Tibial artery (tissue), 4 donors: Measurements from ENCODE around the gene SAPCD2.
A peak's percentile ranks its signal among the peaks of the same experiment; 100 is the strongest.

Experiments
- DNase-seq, 2 donors: peaks; one replicate each; pipeline ENCODE4 v3.0.0-alpha.2; 2019
- H3K27ac ChIP-seq, 2 donors: fragments of 200-600 bp; sonication (generic) in 1 of 2; 1 replicate in 1 of 2; 2 replicates in 1 of 2; pipeline ENCODE4 v1.5.1; 2018 to 2019; ENCODE audit warnings: mild to moderate bottlenecking in 1 of 2
- H3K27me3 ChIP-seq, 2 donors: fragments of 200-600 bp; sonication (generic) in 1 of 2; one replicate each; pipeline versions ENCODE4 v1.5.1 to v1.6.0; 2016 to 2019
- H3K36me3 ChIP-seq, 3 donors: fragments of 200-600 bp; sonication (generic) in 2 of 3; one replicate each; pipeline ENCODE4 v1.5.1; 2016 to 2019; ENCODE audit warnings: mild to moderate bottlenecking in 2 of 3
- H3K4me1 ChIP-seq, 4 donors: fragments of 200-600 bp; sonication (generic) in 2 of 4; 1 replicate in 3 of 4; 2 replicates in 1 of 4; pipeline ENCODE4 v1.5.1; 2016 to 2019
- H3K4me3 ChIP-seq, 2 donors: fragments of 200-600 bp; sonication (generic) in 1 of 2; 1 replicate in 1 of 2; 2 replicates in 1 of 2; pipeline ENCODE4 v1.5.1; 2018 to 2019; ENCODE audit warnings: mild to moderate bottlenecking in 2 of 2
- H3K9me3 ChIP-seq, 3 donors: fragments of 200-600 bp; sonication (generic) in 1 of 3; one replicate each; pipeline ENCODE4 v1.5.1; 2016 to 2019
- intact Hi-C: fragments of 100-400 bp; cut with DNase I; formaldehyde crosslinking; loops from one replicate; pipeline ENCODE4 v1.15.0; 2023; ENCODE audit warnings: low total_unique reads
- TF ChIP-seq, protein P1 (sequence below), 2 experiments: fragments of 200-600 bp in 1 of 2; fragments of 450-650 bp in 1 of 2; IDR thresholded peaks; one replicate each; pipeline ENCODE4 v1.5.1; 2017 to 2019; ENCODE audit warnings: antibody characterized with exemption in 2 of 2, mild to moderate bottlenecking in 1 of 2, moderate library complexity in 1 of 2

SAPCD2 gene

DNA sequence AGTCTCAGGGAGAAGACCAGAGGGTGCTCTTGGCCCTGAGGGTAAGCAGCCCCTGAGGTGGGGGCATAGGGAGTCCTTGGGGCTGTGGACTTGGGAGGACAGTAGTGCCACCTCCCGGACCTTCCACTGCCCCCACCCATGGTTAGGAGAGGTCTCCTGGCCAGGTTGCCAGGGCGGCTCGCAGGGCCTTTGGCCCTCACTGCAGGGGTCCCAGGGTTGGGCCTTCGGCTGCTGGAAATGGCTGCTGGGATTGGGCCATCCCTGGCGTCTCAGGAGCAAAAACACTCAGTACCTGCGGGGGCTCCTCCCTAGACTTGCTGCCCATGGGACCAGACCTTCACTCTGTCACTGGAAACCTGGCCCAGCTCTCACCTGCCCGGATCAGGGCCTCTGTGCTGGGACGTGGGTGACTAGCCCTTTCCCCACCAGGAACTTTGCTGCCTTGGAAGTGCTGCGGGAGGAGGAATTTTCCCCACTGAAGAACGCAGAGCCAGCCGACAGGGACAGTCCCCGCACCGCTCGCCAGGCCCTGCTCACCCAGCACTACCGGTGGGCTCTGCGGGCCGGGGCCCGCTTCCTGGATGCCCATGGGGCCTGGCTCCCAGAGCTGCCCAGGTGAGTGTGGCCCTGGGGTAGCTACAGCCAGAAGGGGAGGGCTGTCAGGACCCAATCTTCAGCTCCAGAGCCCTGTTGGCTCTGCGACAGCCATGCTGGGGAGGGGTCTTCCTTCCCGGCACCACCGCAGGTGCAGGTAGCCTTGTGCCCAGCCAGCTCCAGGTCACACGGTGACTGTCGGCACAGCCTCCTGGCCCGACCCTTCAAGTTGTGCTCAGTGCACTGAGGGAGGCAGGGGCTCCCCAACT lies 10.1 kb upstream of the SAPCD2 start:
- Histone ChIP-seq H3K27me3 (peaks cover 0 to 33% of the 10 kb centered on the region in 2 donors), H3K27ac (no peak overlapping the region), H3K4me3 (no peak overlapping the region), H3K9me3 (no peaks in the 10 kb centered on the region), H3K4me1 (peaks cover 4 to 36% (median 25%) of the 10 kb centered on the region in 4 donors), H3K36me3 (peaks cover 0 to 46% (median 28%) of the 10 kb centered on the region in 3 donors)
- no peak for DNase-seq
- intact Hi-C loops = no loop called here
- TF ChIP-seq, protein P1, sequence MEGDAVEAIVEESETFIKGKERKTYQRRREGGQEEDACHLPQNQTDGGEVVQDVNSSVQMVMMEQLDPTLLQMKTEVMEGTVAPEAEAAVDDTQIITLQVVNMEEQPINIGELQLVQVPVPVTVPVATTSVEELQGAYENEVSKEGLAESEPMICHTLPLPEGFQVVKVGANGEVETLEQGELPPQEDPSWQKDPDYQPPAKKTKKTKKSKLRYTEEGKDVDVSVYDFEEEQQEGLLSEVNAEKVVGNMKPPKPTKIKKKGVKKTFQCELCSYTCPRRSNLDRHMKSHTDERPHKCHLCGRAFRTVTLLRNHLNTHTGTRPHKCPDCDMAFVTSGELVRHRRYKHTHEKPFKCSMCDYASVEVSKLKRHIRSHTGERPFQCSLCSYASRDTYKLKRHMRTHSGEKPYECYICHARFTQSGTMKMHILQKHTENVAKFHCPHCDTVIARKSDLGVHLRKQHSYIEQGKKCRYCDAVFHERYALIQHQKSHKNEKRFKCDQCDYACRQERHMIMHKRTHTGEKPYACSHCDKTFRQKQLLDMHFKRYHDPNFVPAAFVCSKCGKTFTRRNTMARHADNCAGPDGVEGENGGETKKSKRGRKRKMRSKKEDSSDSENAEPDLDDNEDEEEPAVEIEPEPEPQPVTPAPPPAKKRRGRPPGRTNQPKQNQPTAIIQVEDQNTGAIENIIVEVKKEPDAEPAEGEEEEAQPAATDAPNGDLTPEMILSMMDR (IDR thresholded peaks at IDR 0.05) = no peak

DNA sequence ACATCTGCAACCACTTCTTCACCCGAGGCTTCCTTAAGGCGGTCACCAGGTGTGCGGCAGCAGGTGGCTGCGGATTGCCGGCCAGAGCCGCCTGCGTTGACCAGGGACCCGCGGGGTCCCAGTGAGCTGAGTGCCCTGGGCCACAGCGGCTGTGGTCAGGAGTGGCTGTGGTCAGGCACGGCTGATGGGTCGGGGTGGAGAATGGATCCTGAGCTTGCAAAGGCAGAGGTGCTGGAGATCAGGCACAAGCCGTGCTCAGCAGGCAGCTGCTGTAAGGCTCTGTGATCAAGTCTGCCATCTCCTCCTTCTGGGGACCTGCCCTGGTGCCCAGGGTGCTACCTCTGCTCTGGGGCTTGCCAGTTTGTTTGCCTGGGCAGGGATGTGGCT lies 9.0 kb upstream of the SAPCD2 start:
- intact Hi-C loops = loop anchor here (5.0 kb wide), 1 partner anchor 37 kb away; no protein-coding TSS in a partner anchor
- no peak for DNase-seq
- Histone ChIP-seq H3K36me3 (peaks cover 0 to 46% (median 28%) of the 10 kb centered on the region in 3 donors), H3K27me3 (peaks cover 0 to 33% of the 10 kb centered on the region in 2 donors), H3K4me3 (no peak overlapping the region), H3K9me3 (no peaks in the 10 kb centered on the region), H3K27ac (no peak overlapping the region), H3K4me1 (peaks cover 4 to 30% (median 22%) of the 10 kb centered on the region in 4 donors)
- TF ChIP-seq, protein P1 (IDR thresholded peaks at IDR 0.05) = no peak

- Histone ChIP-seq H3K4me3 (peak overlapping the region in 1 of 2 donors; percentile 65), H3K27ac (no peak overlapping the region), H3K36me3 (peaks cover 0 to 46% (median 28%) of the 10 kb centered on the region in 3 donors), H3K4me1 (peaks cover 4 to 30% (median 22%) of the 10 kb centered on the region in 4 donors), H3K27me3 (peaks cover 0 to 33% of the 10 kb centered on the region in 2 donors), H3K9me3 (no peaks in the 10 kb centered on the region)
- TF ChIP-seq, protein P1 (IDR thresholded peaks at IDR 0.05) = no peak
- intact Hi-C loops = loop anchor here (5.0 kb wide), 1 partner anchor 37 kb away; no protein-coding TSS in a partner anchor
- DNase-seq = no peak
These were observed 8.5 kb upstream of the SAPCD2 start for GRCh38 chr9:137078701-137079400.

GRCh38 chr9:137077758-137078693 lies 7.7 kb upstream of the SAPCD2 start:
- Histone ChIP-seq H3K27ac (peak overlapping the region; percentile 52 to 54), H3K27me3 (peaks cover 0 to 33% of the 10 kb centered on the region in 2 donors), H3K36me3 (peaks cover 0 to 41% (median 28%) of the 10 kb centered on the region in 3 donors), H3K9me3 (no peaks in the 10 kb centered on the region), H3K4me1 (peaks cover 4 to 30% (median 22%) of the 10 kb centered on the region in 4 donors), H3K4me3 (peak overlapping the region; percentile 54 to 65)
- TF ChIP-seq, protein P1 (IDR thresholded peaks at IDR 0.05) = no peak
- no peak for DNase-seq
- intact Hi-C loops = loop anchor here (5.0 kb wide), 1 partner anchor 36 kb away; no protein-coding TSS in a partner anchor
